Embryonic facial prominence (tissue), 1 donor: ENCODE data around the gene TOR1AIP2.

Experiments
- DNase-seq: peaks from one replicate; pipeline ENCODE4 v3.0.0-alpha.2; 2016; ENCODE audit errors: extremely low spot score

The TOR1AIP2 gene

DNA sequence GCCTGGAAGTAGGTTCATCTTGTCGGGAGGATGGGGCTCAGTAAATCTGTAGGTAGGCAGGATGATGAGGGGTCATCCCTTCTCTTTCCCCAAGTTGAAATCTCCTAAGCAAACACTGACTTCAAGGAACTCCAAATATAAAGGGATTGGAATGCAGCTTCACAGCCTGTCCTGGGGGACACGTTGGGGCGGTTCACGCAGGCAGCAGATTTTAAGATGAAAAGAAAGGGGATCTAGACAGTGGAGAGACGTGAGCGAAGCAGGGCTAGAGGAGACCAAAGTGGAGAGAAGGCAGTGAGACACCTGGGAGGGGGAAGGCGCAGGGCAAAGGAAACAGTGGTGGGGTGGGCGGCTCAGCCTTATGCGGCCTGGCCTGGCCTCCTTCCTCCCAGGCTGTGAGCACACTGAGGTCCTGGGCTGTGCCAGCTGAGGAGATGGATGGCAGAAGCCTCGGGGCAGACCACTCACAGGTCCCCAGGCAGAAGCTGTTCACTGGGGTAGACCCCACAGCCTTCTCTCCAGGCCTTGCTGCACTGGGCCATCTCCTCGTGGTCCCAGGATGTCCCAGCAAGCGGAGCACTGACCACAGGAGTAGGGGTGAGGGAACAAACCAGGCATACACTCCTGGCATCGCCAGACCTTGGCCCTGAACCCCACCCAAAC, 51.7 kb downstream of the TOR1AIP2 start:
- no peak for DNase-seq

DNA sequence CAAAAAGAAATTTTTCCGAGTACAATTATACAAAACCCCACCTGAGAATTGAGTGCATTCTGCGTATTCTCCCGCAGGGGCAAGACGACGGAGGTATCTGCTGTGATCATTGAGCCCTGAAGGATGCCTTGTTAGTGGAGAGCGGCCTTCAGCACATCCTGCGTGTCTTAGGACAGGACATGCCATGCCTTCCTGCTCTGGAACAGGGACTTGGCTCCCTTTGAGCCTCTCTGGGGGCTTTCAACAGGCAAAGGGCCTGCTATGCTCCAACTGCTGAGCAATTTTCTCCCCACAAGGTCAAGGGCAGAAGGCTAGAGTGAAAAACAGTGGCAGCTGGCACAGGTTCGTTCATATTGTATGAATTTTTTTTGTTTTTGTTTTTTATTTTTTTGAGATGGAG, 52.4 kb downstream of the TOR1AIP2 start:
- DNase-seq = no peak

DNA sequence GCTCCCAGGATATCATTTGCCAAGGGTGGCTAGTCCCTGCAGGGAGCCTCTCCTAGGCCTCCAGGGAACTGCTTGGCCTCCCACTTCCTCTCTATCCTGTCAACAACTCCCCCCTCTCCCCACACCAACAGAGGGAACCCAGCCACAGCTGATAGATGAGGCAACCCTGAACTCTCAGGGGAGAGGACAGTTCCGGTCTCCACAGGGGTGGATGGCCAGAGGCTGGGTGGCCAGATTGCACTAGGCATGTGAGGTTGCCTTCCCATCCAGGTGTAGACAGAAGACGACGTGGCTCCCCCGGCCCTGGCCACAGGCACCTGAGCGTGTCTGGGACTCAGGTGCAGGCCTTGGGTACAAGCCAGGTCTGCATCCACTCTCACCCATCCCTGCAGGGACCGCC, 53.3 kb downstream of the TOR1AIP2 start:
- no peak for DNase-seq

DNA sequence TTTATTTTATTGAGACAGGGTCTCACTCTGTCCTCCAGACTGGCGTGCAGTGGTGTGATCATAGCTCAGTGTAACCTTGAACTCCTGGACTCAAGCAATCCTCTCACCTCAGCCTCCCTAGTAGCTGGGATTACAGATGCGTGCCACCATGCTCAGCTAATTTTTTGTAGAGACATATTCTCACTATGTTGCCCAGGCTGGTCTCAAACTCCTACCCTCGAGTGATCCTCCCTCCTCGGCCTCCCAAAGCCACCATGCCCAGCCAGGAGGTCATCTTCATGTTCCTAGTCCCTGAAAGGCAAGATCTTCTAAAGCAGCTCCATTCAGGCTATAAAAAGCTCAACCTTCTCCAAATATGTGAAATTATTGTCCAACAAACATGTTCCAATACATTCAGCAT, 53.9 kb downstream of the TOR1AIP2 start:
- no peak for DNase-seq

GRCh38 chr1:179822065-179822464, 55.5 kb downstream of the TOR1AIP2 start:
- no peak for DNase-seq

GRCh38 chr1:179821524-179821923, 56.1 kb downstream of the TOR1AIP2 start:
- DNase-seq = no peak

DNA sequence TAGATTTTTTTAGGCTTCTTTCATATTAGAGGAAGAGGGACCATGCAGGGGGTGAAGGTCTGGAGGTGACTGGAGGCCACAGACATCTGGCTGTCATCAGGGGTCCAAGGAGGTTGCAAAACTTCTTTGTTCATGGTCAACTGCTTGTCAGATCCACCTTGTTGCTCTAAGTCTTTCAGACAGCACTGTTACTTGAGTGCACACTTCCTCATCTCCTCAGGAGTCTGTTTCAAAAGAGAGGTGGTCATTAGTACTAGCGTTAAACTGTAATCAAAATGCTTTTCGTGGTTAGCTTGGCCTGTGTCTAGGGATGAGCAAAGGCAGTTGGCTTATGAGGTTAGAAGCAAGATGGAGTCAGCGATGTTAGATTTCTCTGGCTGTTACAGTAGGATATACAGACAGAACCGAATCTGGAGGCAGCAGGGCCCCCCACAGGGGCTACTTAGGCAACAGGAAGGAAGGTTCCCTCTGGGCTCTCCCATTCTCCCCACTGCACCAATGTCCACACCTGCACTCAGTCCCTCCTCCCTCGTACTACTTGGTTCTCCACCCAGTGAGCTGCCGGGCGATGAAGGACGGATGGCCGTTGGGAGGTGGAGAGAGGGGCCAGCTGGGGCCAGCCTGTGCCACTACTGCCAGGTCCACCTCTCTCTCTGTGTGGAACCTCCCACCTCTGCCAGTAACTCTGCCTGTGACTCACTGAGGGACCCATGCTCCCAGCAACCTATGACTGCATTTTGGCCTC, 57.2 kb downstream of the TOR1AIP2 start:
- no peak for DNase-seq

DNA sequence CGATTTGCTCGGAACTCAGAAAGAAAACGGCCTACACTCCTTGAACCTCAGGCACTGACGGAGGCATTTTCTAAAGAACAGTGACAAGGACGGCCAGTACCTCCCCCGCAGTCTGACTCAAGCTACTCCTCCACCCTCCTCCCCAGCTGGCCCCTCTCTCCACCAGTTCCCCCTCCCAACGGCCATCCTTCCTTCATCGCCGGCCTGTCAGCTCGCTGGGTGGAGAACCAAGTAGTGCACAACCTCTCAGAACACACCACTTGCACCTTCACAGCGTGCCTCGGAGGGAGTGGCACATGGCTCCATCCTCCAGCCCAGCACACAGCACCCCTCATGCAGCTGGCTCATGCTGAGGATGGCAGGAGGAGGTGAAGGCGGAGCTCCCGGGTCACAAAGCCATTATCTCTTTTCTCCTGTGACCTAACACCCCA, 58.8 kb downstream of the TOR1AIP2 start:
- DNase-seq = no peak

DNA sequence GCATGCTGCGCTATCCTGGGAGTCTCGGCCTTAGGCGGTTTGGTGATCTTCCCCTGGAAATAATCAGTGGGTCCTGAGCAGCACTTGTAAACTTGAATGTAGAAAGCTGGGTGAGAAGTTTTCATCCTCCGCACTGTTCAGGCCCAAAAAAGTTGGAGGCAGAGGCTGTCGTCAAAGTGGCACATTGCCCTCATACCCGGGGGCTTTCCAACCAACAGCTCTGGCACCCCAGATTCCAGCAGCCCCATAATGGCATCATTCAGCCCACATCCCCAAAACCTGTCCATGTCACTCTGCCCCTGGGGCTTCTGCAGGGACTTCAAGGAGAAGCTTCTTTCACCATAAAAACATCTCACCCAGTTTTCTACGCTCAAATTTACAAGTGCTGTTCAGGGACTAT, 59.3 kb downstream of the TOR1AIP2 start:
- DNase-seq = no peak

GRCh38 chr1:179817789-179818188, 59.8 kb downstream of the TOR1AIP2 start:
- no peak for DNase-seq

- DNase-seq = no peak
Measured at GRCh38 chr1:179817056-179817455, 60.5 kb downstream of the TOR1AIP2 start.

- DNase-seq = no peak
Measured at GRCh38 chr1:179816196-179816960, 61.2 kb downstream of the TOR1AIP2 start.

GRCh38 chr1:179815641-179816040, 62.0 kb downstream of the TOR1AIP2 start:
- no peak for DNase-seq

DNA sequence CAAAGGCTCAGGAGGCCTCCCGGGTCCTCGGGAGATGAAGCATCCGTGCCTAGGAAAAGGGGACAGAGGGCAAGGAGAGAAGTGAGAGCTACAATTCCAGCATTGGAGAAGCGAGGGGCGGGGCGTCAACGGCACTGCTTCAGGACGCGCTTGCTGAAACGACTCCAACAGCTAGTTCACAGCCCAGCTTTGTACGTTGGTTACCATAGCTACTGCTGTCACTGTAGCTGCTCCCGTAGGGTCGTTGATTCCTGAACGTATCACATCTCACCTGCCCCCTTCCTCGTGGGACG, 63.1 kb downstream of the TOR1AIP2 start:
- DNase-seq = no peak

DNA sequence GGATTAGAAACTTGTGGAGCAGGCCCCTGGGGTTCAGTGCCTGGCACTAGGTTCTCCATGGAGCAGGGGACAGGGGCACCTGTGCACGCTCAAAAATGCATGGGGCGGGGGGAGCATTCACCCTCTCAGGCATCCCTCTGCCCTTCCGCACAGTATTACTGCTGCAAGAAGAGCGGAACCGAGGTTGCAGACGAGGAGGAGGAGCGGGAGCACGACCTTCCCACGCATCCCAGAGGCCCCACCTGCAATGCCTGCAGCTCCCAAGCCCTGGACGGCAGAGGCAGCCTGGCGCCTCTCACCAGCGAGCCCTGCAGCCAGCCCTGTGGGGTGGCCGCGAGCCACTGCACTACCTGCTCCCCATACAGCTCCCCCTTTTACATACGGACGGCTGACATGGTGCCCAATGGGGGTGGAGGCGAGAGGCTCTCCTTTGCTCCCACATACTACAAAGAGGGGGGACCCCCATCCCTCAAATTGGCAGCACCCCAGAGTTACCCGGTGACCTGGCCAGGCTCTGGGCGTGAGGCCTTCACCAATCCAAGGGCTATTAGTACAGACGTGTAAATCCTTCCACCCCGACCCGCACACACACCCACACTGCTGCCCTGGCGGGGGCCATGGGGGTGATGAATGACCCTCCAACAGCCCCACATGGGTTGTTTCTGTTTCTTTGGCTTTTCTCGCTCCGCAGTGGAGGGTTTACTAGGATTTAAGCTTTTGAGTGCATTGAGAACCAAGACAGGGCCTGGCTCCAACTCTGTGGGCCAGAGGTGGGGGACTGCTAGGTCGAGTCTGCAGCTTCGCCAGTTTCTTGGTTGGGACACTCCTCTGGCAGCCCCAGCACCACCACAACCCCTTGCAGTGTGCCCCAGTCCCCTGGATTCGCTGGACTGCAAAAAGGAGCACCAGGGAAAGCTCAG, 63.7 kb downstream of the TOR1AIP2 start:
- no peak for DNase-seq

DNA sequence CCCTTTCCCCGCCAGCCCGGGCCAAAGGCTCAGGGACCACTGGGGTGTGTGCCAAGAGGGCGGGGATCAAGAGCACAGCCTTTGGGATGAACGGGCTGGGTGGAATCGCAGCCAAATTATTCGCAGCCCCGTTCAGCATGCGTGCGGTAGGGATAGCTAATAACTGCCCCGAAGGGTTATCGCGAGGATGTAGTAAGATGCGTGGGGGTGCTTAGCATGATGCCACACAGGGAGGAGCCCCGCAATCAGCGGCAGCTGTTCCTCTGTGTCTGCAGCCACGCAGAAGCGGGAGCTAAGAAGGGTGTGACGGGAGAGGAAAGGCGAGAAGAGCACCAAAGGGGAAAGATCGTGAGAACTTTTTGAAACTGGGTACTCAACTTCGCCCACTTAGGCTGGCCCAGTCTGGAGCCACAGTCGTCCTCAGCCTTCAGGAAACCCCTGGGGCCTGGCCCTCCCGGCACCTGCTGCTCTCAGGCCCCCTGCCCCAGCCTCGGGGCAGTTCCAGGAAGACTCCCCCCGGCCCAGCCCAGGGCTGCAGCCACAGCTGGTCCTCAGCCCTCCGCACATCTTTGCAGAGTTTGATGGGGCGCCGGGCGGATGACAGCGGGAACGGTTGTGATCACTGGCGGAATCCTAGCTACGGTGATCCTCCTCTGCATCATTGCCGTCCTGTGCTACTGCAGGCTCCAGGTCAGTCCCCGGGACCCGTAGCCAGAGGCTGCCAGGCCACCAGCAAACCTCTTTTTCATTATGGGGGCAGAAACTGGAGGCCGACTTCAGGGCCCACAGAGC, 64.9 kb downstream of the TOR1AIP2 start:
- no peak for DNase-seq

DNA sequence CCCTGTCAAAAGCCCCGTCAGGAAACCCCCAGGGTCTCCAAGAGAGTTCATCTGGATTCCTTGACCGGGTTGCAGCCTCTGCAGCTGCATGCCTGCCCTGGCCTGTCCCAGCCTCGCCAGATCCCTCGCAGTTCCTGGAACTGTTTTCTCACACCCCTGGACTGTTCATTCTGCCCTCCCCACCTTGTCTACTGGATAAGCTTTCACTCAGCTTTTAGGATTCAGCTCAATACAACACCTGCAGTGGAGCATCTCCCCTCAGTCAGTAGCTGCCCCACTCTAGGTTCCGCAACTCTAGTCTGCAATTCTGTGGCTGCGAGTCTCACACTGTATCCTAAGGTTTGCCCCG, 67.3 kb downstream of the TOR1AIP2 start:
- no peak for DNase-seq

- peak; percentile 59 for DNase-seq
Measured at GRCh38 chr1:179809506-179810366, 67.9 kb downstream of the TOR1AIP2 start.

- DNase-seq = no peak
Measured at GRCh38 chr1:179808503-179808902, 69.1 kb downstream of the TOR1AIP2 start.
